H1 (cell line): ENCODE measurements around the gene ZNF81.

Source experiments
- CREB1 ChIP-seq: IDR thresholded peaks from 2 replicates; pipeline ENCODE4 v1.6.1; 2012; ENCODE audit warnings: inconsistent platforms
- CTCF ChIP-seq, 3 experiments: IDR thresholded peaks; 1 replicate in 2 of 3; 2 replicates in 1 of 3; pipeline versions ENCODE4 v1.5.1 to v1.6.1; 2011; ENCODE audit warnings: low read length in 3 of 3, mild to moderate bottlenecking in 3 of 3, inconsistent platforms in 2 of 3, low read depth in 1 of 3, moderate library complexity in 1 of 3; ENCODE audit not compliant: insufficient read depth in 1 of 3; ENCODE audit errors: control extremely low read depth in 1 of 3
- KDM5A ChIP-seq: fragments of 200-600 bp; IDR thresholded peaks from 2 replicates; pipeline ENCODE4 v1.7.1; 2012; ENCODE audit warnings: mild to moderate bottlenecking, low read length, inconsistent platforms, mixed read lengths
- TAF1 ChIP-seq: IDR thresholded peaks from 2 replicates; pipeline ENCODE4 v1.6.1; 2011; ENCODE audit warnings: mild to moderate bottlenecking, low read depth, low read length
- YY1 ChIP-seq: IDR thresholded peaks from 2 replicates; pipeline ENCODE4 v1.6.1; 2011; ENCODE audit warnings: low read depth, mild to moderate bottlenecking, low read length
- ZNF274 ChIP-seq: IDR thresholded peaks from 2 replicates; pipeline ENCODE4 v1.7.0; 2012; ENCODE audit warnings: low read length, borderline replicate concordance; ENCODE audit errors: extremely low read depth

- TF ChIP-seq CTCF (IDR thresholded peaks at IDR 0.05; ENCODE audit: control extremely low read depth in 1 of 3, insufficient read depth in 1 of 3, low read depth in 1 of 3, low read length in 3 of 3) (peak; percentile 65 to 77 (median 70)), ZNF274 (no peak), CREB1 (no peak), YY1 (0 out of 2 replicates have a peak, but pooled peaks have one; percentile 21), KDM5A (no peak), TAF1 (no peak)
Observed at GRCh38 chrX:47831788-47832187, 4.9 kb upstream of the ZNF81 start.
